ENCODE results near the gene THAP9. TPM values are rescaled to one million over a fixed set of nuclear protein-coding genes. Genes with fewer than 3 reads are reported as not detected.
A peak's percentile ranks its signal among the peaks of the same experiment; 100 is the strongest.
"Not testable (repeated sequence)": the region's sequence is repeated elsewhere in the genome, so short reads cannot be mapped to it uniquely, and the experiment has no call there.

THAP9 gene
- total RNA-seq, 6 experiments from 2014 or later: 0.92 to 3.8 (median 3.0) TPM

DNA sequence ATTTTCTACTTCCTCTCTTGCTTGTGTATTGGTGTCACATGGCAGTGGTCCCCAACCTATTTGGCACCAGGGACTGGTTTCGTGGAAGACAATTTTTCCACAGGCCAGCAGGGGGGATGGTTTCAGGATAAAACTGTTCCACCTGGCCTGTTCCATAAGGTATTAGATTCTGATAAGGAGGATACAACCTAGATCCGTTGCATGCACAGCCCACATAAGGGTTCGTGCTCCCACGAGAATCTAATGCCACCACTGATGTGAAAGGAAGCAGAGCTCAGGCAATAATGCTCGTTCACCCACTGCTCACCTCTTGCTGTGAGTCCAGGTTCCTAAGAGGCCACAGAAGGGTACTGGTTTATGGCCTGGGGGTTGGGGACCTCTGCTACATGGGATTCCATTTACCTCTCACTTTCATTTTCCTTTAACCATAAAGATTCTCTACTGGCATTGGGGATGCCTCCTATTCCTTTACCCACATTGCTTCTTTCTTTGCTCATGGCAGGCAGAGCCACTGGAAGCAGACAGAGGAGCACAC is 47.7 kb upstream of the THAP9 start:
- H3K27me3 ChIP-seq: no peaks in the 10 kb centered on the region
- ATAC-seq: no peak
- no peak overlapping the region for H3K4me3 ChIP-seq
- H3K4me1 ChIP-seq: no peaks in the 10 kb centered on the region
- intact Hi-C loops (cut with DNase I): no loop called here
- no peak overlapping the region for H3K27ac ChIP-seq
- H3K9me3 ChIP-seq: no peaks in the 10 kb centered on the region
- peaks cover 8 to 91% (median 44%) of the 10 kb centered on the region in 4 donors for H3K36me3 ChIP-seq
- 20% methylated on average over 1 of the region's 5 CpGs for WGBS (ENCODE audit: insufficient coverage, low coverage, low lambda C conversion rate, missing lambda C conversion rate)
- TF ChIP-seq, protein P1, sequence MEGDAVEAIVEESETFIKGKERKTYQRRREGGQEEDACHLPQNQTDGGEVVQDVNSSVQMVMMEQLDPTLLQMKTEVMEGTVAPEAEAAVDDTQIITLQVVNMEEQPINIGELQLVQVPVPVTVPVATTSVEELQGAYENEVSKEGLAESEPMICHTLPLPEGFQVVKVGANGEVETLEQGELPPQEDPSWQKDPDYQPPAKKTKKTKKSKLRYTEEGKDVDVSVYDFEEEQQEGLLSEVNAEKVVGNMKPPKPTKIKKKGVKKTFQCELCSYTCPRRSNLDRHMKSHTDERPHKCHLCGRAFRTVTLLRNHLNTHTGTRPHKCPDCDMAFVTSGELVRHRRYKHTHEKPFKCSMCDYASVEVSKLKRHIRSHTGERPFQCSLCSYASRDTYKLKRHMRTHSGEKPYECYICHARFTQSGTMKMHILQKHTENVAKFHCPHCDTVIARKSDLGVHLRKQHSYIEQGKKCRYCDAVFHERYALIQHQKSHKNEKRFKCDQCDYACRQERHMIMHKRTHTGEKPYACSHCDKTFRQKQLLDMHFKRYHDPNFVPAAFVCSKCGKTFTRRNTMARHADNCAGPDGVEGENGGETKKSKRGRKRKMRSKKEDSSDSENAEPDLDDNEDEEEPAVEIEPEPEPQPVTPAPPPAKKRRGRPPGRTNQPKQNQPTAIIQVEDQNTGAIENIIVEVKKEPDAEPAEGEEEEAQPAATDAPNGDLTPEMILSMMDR (IDR thresholded peaks at IDR 0.05): no peak
- TF ChIP-seq POLR2A (IDR thresholded peaks at IDR 0.05): no peak
- DNase-seq: no peak

DNA sequence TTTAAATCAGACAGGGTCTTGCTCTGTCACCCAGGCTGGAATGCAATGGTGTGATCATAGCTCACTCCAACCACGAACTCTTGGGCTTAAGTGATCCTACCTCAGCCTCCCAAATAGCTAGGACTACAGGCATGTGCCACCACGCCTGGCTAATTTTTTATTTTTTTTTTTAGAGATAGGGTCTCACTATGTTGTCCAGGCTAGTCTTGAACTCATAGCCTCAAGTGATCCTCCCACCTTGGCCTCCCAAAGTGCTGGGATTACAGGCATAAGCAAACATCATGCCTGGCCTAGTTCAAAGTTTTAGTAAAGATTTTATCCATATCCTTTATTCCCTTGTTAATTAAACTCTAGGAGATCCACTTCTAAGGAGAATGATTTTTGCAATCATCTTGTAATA is 40.0 kb upstream of the THAP9 start:
- H3K9me3 ChIP-seq; H3K4me3 ChIP-seq; DNase-seq; ATAC-seq; H3K4me1 ChIP-seq; H3K27me3 ChIP-seq; H3K27ac ChIP-seq; intact Hi-C loops (cut with DNase I): not testable (repeated sequence)
- WGBS (ENCODE audit: insufficient coverage, low coverage, low lambda C conversion rate, missing lambda C conversion rate): 94% methylated on average over 2 of the region's 2 CpGs
- H3K36me3 ChIP-seq: peaks cover 0 to 70% (median 36%) of the 10 kb centered on the region in 4 donors

DNA sequence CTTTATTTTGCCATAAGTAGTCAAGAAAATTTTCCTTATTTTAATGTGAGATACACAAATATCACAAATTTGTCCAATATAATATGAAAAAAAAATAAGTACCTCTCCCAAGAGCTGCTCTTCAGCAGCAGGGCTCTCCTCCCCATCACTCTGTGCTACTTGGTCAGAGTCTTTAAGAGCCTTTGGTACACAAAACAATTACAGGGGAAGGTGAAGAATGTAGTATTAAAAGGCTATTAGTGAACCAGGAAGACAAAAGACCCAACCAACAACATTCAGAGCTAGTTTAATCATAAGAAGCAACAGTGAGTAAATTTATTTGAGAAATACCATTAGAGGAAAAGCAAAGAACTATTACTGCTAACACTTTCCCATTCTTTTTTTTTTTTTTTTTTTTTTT is 39.0 kb upstream of the THAP9 start:
- Histone ChIP-seq H3K4me3 (no peak overlapping the region), H3K27ac (no peak overlapping the region), H3K4me1 (no peaks in the 10 kb centered on the region), H3K36me3 (peaks cover 0 to 68% (median 40%) of the 10 kb centered on the region in 4 donors), H3K9me3 (no peaks in the 10 kb centered on the region), H3K27me3 (no peaks in the 10 kb centered on the region)
- intact Hi-C loops (cut with DNase I): no loop called here
- TF ChIP-seq, protein P1 (IDR thresholded peaks at IDR 0.05): no peak
- TF ChIP-seq POLR2A (IDR thresholded peaks at IDR 0.05): no peak
- DNase-seq (no peak), ATAC-seq (no peak)

DNA sequence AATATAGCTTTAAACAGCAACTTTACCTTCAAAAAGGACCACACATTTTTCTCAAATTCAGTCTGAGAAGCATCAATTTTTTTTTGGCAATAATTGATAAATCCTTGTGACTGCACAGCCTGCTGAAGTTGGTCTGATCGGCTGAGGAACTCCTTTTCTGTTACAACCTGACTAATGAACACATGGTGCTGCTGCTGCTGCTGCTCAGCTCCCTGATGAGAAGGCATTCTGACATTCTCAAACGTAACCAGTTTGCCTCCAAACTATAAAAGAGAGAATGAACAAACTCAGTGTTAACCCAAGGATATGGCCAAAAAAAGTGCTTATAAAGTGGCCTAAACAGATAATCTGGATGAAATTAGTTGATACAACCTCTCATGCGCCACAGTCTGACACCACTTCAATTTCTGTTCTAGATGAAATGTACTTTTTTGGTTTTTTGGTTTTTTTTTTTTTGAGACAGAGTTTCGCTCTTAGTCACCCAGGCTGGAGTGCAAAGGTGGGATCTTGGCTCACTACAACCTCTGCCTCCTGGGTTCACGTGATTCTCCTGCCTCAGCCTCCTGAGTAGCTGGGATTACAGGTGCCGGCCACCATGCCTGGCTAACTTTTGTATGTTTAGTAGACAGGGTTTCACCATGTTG is 36.1 kb upstream of the THAP9 start:
- no peak overlapping the region for H3K27ac ChIP-seq
- H3K36me3 ChIP-seq: peaks cover 0 to 77% (median 49%) of the 10 kb centered on the region in 4 donors
- no peak for ATAC-seq
- DNase-seq: no peak
- TF ChIP-seq, protein P1 (IDR thresholded peaks at IDR 0.05): no peak
- no peak for TF ChIP-seq POLR2A (IDR thresholded peaks at IDR 0.05)
- H3K9me3 ChIP-seq: no peaks in the 10 kb centered on the region
- H3K27me3 ChIP-seq: no peaks in the 10 kb centered on the region
- 77% methylated on average over 5 of the region's 6 CpGs for WGBS (ENCODE audit: insufficient coverage, low coverage, low lambda C conversion rate, missing lambda C conversion rate)
- H3K4me3 ChIP-seq: no peak overlapping the region
- intact Hi-C loops (cut with DNase I): no loop called here
- H3K4me1 ChIP-seq: no peaks in the 10 kb centered on the region

DNA sequence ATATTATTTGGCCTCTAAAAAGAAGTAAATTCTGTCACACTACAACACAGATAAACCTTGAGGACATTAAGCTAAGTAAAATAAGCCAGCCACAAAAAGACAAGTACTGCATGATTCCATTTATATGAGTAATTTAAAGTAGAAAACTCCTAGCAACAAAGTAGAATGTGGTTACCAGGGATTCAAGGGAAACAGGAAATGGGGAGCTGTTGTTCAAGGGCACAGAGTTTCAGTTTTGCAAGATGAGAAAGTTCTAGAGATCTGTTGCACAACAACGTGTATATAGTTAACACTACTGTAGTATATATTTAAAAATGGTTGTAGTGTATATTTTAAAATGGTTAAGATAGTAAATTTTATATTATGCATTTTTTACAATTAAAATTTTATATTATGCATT is 34.9 kb upstream of the THAP9 start:
- ATAC-seq (peak; percentile 38 to 89 (median 56)), DNase-seq (no peak)
- no peaks in the 10 kb centered on the region for H3K4me1 ChIP-seq
- WGBS (ENCODE audit: insufficient coverage, low coverage, low lambda C conversion rate, missing lambda C conversion rate): 9% methylated on average over 1 of the region's 1 CpG
- no peaks in the 10 kb centered on the region for H3K27me3 ChIP-seq
- no peak overlapping the region for H3K4me3 ChIP-seq
- H3K36me3 ChIP-seq: peaks cover 2 to 88% (median 54%) of the 10 kb centered on the region in 4 donors
- intact Hi-C loops (cut with DNase I): no loop called here
- H3K9me3 ChIP-seq: no peaks in the 10 kb centered on the region
- TF ChIP-seq, protein P1 (IDR thresholded peaks at IDR 0.05): no peak
- no peak for TF ChIP-seq POLR2A (IDR thresholded peaks at IDR 0.05)
- peak overlapping the region; percentile 2 to 49 (median 35) for H3K27ac ChIP-seq

DNA sequence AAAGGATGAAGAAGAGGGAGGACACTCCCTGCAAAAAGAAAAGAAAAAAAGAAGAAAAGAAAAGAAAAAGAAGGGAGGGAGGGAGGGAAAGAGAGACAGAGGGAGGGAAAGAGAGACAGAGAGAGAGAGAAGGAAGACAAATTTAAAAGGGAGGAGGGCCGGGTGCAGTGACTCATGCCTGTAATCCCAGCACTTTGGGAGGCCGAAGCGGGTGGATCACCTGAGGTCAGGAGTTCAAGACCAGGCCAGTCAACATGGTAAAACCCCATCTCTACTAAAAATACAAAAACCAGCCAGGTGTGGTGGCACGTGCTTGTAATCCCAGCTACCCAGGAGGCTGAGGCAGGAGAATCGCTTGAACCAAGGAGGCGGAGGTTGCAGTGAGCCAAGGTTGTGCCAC is 34.5 kb upstream of the THAP9 start:
- H3K9me3 ChIP-seq; H3K4me1 ChIP-seq; intact Hi-C loops (cut with DNase I); H3K4me3 ChIP-seq; H3K27me3 ChIP-seq; DNase-seq: not testable (repeated sequence)
- Histone ChIP-seq H3K36me3 (peaks cover 7 to 92% (median 56%) of the 10 kb centered on the region in 4 donors), H3K27ac (peak overlapping the region; percentile 2 to 49 (median 35))
- WGBS (ENCODE audit: insufficient coverage, low coverage, low lambda C conversion rate, missing lambda C conversion rate): 73% methylated on average over 3 of the region's 6 CpGs
- ATAC-seq: peak in 1 of 4 donors; percentile 55
